Left lung (tissue), 10 donors: Measurements from ENCODE around the gene ACOT7. TPM values are rescaled to one million over a fixed set of nuclear protein-coding genes. Genes with fewer than 3 reads are reported as not detected.

Experiments used
- ATAC-seq: fragments of 200-7000 bp; cut with Tn5 transposase; one replicate; pipeline ENCODE4 v1.9.1; 2020; ENCODE audit warnings: moderate library complexity
- DNase-seq, 4 donors: peaks; one replicate each; pipeline ENCODE4 v3.0.0-alpha.2; 2013 to 2020
- H3K27ac ChIP-seq, 2 donors: fragments of 200-600 bp; sonication (generic) in 1 of 2; one replicate each; pipeline versions ENCODE4 v1.5.0 to v1.8.0; 2020 to 2021
- H3K27me3 ChIP-seq, 2 donors: fragments of 200-600 bp; sonication (generic) in 1 of 2; one replicate each; pipeline versions ENCODE4 v1.5.0 to v1.8.0; 2020 to 2021
- H3K36me3 ChIP-seq, 2 donors: fragments of 200-600 bp; sonication (generic) in 1 of 2; one replicate each; pipeline versions ENCODE4 v1.5.0 to v1.8.0; 2020 to 2021
- H3K4me1 ChIP-seq, 2 donors: fragments of 200-600 bp; one replicate each; pipeline ENCODE4 v1.8.0; 2021
- H3K4me3 ChIP-seq, 2 donors: fragments of 200-600 bp; sonication (generic) in 1 of 2; one replicate each; pipeline versions ENCODE4 v1.5.0 to v1.8.0; 2020 to 2021; ENCODE audit warnings: mild to moderate bottlenecking in 1 of 2
- H3K9me3 ChIP-seq, 2 donors: fragments of 200-600 bp; sonication (generic) in 1 of 2; one replicate each; pipeline versions ENCODE4 v1.5.0 to v1.8.0; 2020 to 2021
- CTCF ChIP-seq, 2 donors: fragments of 200-600 bp; sonication (generic) in 1 of 2; IDR thresholded peaks; one replicate each; pipeline versions ENCODE4 v1.5.0 to v1.8.0; 2021; ENCODE audit warnings: antibody characterized with exemption in 2 of 2
- intact Hi-C, 2 donors: fragments of 100-400 bp; cut with DNase I; formaldehyde crosslinking; loops; one replicate each; pipeline versions ENCODE4 v1.11.2 to v1.14.2; 2022
- polyA plus RNA-seq, 6 donors: library from polyadenylated mRNA; unstranded; fragments of 120-200 nt; gene quantifications; one replicate each; pipeline ENCODE4 v1.2.1, GENCODE V29; 2013; ENCODE audit not compliant: insufficient read length in 6 of 6
- total RNA-seq, 2 donors: library from RNA; stranded (reverse); fragmentation: NEBNext Ultra II Directional; extraction: Animal tissue kit (Norgen Biotek cat#: 25700); gene quantifications; one replicate each; pipeline ENCODE4 v1.2.1, GENCODE V29; 2021
- donor health status: DM: no; HTN: yes; CAD: no.
- donor health status: DM: no; HTN: no; CAD: no.

ACOT7 gene
- total and polyA plus RNA-seq, 8 donors = 13.1 to 30.1 (median 14.9) TPM

GRCh38 chr1:6336776-6337622 is 56.6 kb downstream of the ACOT7 start:
- no peak for TF ChIP-seq CTCF (IDR thresholded peaks at IDR 0.05)
- H3K27ac ChIP-seq = no peak overlapping the region
- no peaks in the 10 kb centered on the region for H3K27me3 ChIP-seq
- ATAC-seq (no peak), DNase-seq (no peak)
- intact Hi-C loops = no loop called here
- no peak overlapping the region for H3K4me3 ChIP-seq
- H3K36me3 ChIP-seq = peaks cover 0 to 13% of the 10 kb centered on the region in 2 donors
- no peaks in the 10 kb centered on the region for H3K4me1 ChIP-seq
- H3K9me3 ChIP-seq = no peaks in the 10 kb centered on the region

- TF ChIP-seq CTCF (IDR thresholded peaks at IDR 0.05) = no peak
- H3K9me3 ChIP-seq = no peaks in the 10 kb centered on the region
- DNase-seq (peak in 1 of 4 donors; percentile 56), ATAC-seq (no peak)
- no peaks in the 10 kb centered on the region for H3K4me1 ChIP-seq
- H3K36me3 ChIP-seq = peaks cover 0 to 13% of the 10 kb centered on the region in 2 donors
- intact Hi-C loops = no loop called here
- H3K27me3 ChIP-seq = no peaks in the 10 kb centered on the region
- H3K27ac ChIP-seq = no peak overlapping the region
- H3K4me3 ChIP-seq = no peak overlapping the region
Observed at GRCh38 chr1:6334261-6334993, 59.1 kb downstream of the ACOT7 start.

- Histone ChIP-seq H3K4me3 (no peak overlapping the region), H3K36me3 (no peaks in the 10 kb centered on the region), H3K4me1 (no peaks in the 10 kb centered on the region), H3K27me3 (no peaks in the 10 kb centered on the region), H3K9me3 (no peaks in the 10 kb centered on the region), H3K27ac (no peak overlapping the region)
- TF ChIP-seq CTCF (IDR thresholded peaks at IDR 0.05) = no peak
- ATAC-seq (no peak), DNase-seq (no peak)
- intact Hi-C loops = no loop called here
Observed at GRCh38 chr1:6332821-6333220, 60.7 kb downstream of the ACOT7 start.

- no peak for DNase-seq
- Histone ChIP-seq H3K36me3 (peaks cover 0 to 5% of the 10 kb centered on the region in 2 donors), H3K27ac (no peak overlapping the region), H3K4me1 (no peaks in the 10 kb centered on the region), H3K4me3 (no peak overlapping the region), H3K9me3 (no peaks in the 10 kb centered on the region), H3K27me3 (no peaks in the 10 kb centered on the region)
- no peak for ATAC-seq
- no peak for TF ChIP-seq CTCF (IDR thresholded peaks at IDR 0.05)
- intact Hi-C loops = no loop called here
Observed at GRCh38 chr1:6331543-6332273, 61.9 kb downstream of the ACOT7 start.
